Measurements from ENCODE around the gene ACACA.

DNA sequence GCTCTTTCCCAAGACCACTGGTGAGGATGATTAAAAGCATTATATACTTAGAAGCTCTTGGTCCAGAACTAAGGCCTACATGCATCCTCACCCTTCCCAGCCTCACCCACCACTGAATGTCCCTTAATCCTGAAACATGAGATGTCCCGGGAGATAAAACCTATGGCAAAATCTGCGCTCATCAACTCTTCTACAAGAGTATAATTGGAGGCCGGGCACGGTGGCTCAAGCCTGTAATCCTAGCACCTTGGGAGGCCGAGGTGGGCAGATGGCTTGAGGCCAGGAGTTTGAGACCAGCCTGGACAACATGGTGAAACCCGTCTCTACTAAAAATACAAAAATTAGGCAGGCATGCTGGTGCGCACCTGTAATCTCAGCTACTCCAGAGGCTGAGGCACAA is 13.3 kb downstream of the ACACA start:
- no peak for TF ChIP-seq YY1 (IDR thresholded peaks at IDR 0.05; ENCODE audit: borderline replicate concordance in 1 of 3, control insufficient read depth in 1 of 3, extremely low read depth in 1 of 3, insufficient read depth in 3 of 3, insufficient read length in 1 of 3, insufficient replicate concordance in 2 of 3, low read depth in 1 of 3, low read length in 2 of 3)
- TF ChIP-seq, protein P1, sequence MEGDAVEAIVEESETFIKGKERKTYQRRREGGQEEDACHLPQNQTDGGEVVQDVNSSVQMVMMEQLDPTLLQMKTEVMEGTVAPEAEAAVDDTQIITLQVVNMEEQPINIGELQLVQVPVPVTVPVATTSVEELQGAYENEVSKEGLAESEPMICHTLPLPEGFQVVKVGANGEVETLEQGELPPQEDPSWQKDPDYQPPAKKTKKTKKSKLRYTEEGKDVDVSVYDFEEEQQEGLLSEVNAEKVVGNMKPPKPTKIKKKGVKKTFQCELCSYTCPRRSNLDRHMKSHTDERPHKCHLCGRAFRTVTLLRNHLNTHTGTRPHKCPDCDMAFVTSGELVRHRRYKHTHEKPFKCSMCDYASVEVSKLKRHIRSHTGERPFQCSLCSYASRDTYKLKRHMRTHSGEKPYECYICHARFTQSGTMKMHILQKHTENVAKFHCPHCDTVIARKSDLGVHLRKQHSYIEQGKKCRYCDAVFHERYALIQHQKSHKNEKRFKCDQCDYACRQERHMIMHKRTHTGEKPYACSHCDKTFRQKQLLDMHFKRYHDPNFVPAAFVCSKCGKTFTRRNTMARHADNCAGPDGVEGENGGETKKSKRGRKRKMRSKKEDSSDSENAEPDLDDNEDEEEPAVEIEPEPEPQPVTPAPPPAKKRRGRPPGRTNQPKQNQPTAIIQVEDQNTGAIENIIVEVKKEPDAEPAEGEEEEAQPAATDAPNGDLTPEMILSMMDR (IDR thresholded peaks at IDR 0.05 in 2 of 3, conservative IDR thresholded peaks at IDR 0.05 in 1 of 3; ENCODE audit: insufficient read depth in 2 of 3, low read depth in 1 of 3, low read length in 3 of 3), result no peak
- no peak for TF ChIP-seq JUND (IDR thresholded peaks at IDR 0.05; ENCODE audit: borderline replicate concordance, low read depth, low read length)
- no peak for TF ChIP-seq JUND (tag; IDR thresholded peaks at IDR 0.05; ENCODE audit: borderline replicate concordance, low read depth, low read length)
- TF ChIP-seq MBD2 (IDR thresholded peaks at IDR 0.05; ENCODE audit: borderline replicate concordance, low read depth), result no peak
- TF ChIP-seq DPF2 (IDR thresholded peaks at IDR 0.05), result no peak

Data from K562 (cell line).